DMS53 treated with DMSO at 0.1 percent for 48 hours (cell line): ENCODE results near the gene AGPAT2.

Experiments
- DNase-seq: peaks from one replicate; lab custom pipeline; 2025; ENCODE audit not compliant: unreplicated experiment; lab: John Stamatoyannopoulos, UW

The AGPAT2 gene

GRCh38 chr9:136690104-136690805, 3.0 kb upstream of the AGPAT2 start:
- no peak for DNase-seq

- DNase-seq = no peak
Measured at GRCh38 chr9:136689108-136689460, 1.8 kb upstream of the AGPAT2 start.

GRCh38 chr9:136688274-136689107, 1.2 kb upstream of the AGPAT2 start:
- DNase-seq = peak; percentile 52

GRCh38 chr9:136687721-136688223, 515 bp upstream of the AGPAT2 start:
- peak; percentile 56 for DNase-seq

- DNase-seq = no peak
Measured at GRCh38 chr9:136686534-136686793, 793 bp downstream of the AGPAT2 start.

- DNase-seq = no peak
Measured at GRCh38 chr9:136685790-136686533, 1.3 kb downstream of the AGPAT2 start.

- DNase-seq = no peak
Measured at GRCh38 chr9:136685216-136685615, 2.0 kb downstream of the AGPAT2 start.

GRCh38 chr9:136684799-136685198, 2.5 kb downstream of the AGPAT2 start:
- DNase-seq = no peak

- no peak for DNase-seq
Measured at GRCh38 chr9:136684339-136684738, 2.9 kb downstream of the AGPAT2 start.

GRCh38 chr9:136683755-136684154, 3.5 kb downstream of the AGPAT2 start:
- DNase-seq = no peak

- no peak for DNase-seq
Measured at GRCh38 chr9:136683173-136683745, 4.0 kb downstream of the AGPAT2 start.

GRCh38 chr9:136682710-136683109, 4.5 kb downstream of the AGPAT2 start:
- no peak for DNase-seq

- DNase-seq = no peak
Measured at GRCh38 chr9:136681945-136682699, 5.1 kb downstream of the AGPAT2 start.

GRCh38 chr9:136681029-136681428, 6.2 kb downstream of the AGPAT2 start:
- DNase-seq = no peak

- DNase-seq = no peak
Measured at GRCh38 chr9:136679431-136679941, 7.8 kb downstream of the AGPAT2 start.

- DNase-seq = no peak
Measured at GRCh38 chr9:136678624-136679023, 8.6 kb downstream of the AGPAT2 start.

GRCh38 chr9:136678034-136678433, 9.2 kb downstream of the AGPAT2 start:
- DNase-seq = no peak

- DNase-seq = no peak
Measured at GRCh38 chr9:136676920-136677686, 10.2 kb downstream of the AGPAT2 start.

GRCh38 chr9:136676297-136676794, 10.9 kb downstream of the AGPAT2 start:
- DNase-seq = no peak
